MCF 10A (cell line): ENCODE data around the gene MS4A7. TPM values are rescaled to one million over a fixed set of nuclear protein-coding genes. Genes with fewer than 3 reads are reported as not detected.
A peak's percentile ranks its signal among the peaks of the same experiment; 100 is the strongest.

Source experiments
- BruUV-seq: library from RNA; stranded (reverse); fragments of 400-500 nt; replicated peaks from 2 replicates; lab custom pipeline; 2021; lab: Mats Ljungman, UMichigan
- CTCF ChIA-PET: fragments of 300-600 bp; sonication (Branson Sonifier 250); formaldehyde crosslinking; extraction: SDS; loops from one replicate; lab custom pipeline; 2021; ENCODE audit warnings: antibody characterized with exemption, inconsistent platforms; lab: Yijun Ruan, JAX
- POLR2A ChIA-PET: fragments of 300-600, 350-650 bp; sonication (Branson Sonifier 250); formaldehyde crosslinking; extraction: SDS; loops from one replicate; lab custom pipeline; 2020; ENCODE audit warnings: antibody characterized with exemption, inconsistent platforms; lab: Yijun Ruan, JAX
- DNase-seq: peaks from one replicate; pipeline ENCODE4 v3.0.0-alpha.2; 2018; ENCODE audit not compliant: unreplicated experiment
- H3K27ac Mint-ChIP-seq: one replicate; pipeline ENCODE4 v1.8.0; 2022; ENCODE audit warnings: mild to moderate bottlenecking, low read depth, mixed read lengths; ENCODE audit not compliant: unreplicated experiment
- H3K27me3 Mint-ChIP-seq: one replicate; pipeline ENCODE4 v1.8.0; 2022; ENCODE audit warnings: mixed read lengths; ENCODE audit not compliant: insufficient read depth, unreplicated experiment
- H3K36me3 Mint-ChIP-seq: one replicate; pipeline ENCODE4 v1.8.0; 2022; ENCODE audit warnings: mild to moderate bottlenecking, moderate library complexity, mixed read lengths; ENCODE audit not compliant: insufficient read depth, unreplicated experiment
- H3K4me1 Mint-ChIP-seq: one replicate; pipeline ENCODE4 v1.8.0; 2022; ENCODE audit warnings: mixed read lengths; ENCODE audit not compliant: insufficient read depth, unreplicated experiment
- H3K4me3 Mint-ChIP-seq: one replicate; pipeline ENCODE4 v1.8.0; 2022; ENCODE audit warnings: mild to moderate bottlenecking, moderate library complexity, mixed read lengths; ENCODE audit not compliant: unreplicated experiment
- H3K9me3 Mint-ChIP-seq: one replicate; pipeline ENCODE4 v1.8.0; 2022; ENCODE audit warnings: mixed read lengths; ENCODE audit not compliant: unreplicated experiment
- intact Hi-C: fragments of 100-400 bp; cut with micrococcal nuclease; formaldehyde crosslinking; loops from 2 replicates; pipeline ENCODE4 v1.14.1; 2022
- total RNA-seq: library from RNA; stranded (reverse); gene quantifications from 2 replicates; pipeline ENCODE4 v1.2.3, GENCODE V29; 2022
- TF ChIP-seq, protein P1 (sequence below): fragments of 200-600 bp; IDR thresholded peaks from one replicate; pipeline ENCODE4 v1.8.0; 2022; ENCODE audit warnings: antibody characterized with exemption, mild to moderate bottlenecking; ENCODE audit not compliant: unreplicated experiment

MS4A7 gene
- total RNA-seq, 1 experiment from 2014 or later = not detected

DNA sequence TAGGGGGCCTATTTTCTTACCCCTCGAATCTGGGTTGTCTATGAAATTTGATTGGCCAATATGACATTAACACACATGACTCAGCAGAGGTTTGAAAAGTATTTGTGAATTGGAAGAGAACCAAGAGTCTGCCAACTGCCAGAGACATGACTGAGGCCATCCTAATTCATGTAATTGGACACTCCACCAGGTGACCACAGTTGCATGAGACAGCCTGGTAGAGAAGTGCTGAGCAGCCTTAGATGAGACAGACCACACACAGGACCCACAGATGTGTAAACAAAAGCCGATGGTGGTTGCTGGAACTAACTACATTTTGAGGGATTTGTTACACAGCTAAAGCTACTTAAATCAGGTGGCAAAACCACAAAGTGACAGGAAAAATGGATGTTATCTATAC is 50.2 kb downstream of the MS4A7 start:
- TF ChIP-seq, protein P1, sequence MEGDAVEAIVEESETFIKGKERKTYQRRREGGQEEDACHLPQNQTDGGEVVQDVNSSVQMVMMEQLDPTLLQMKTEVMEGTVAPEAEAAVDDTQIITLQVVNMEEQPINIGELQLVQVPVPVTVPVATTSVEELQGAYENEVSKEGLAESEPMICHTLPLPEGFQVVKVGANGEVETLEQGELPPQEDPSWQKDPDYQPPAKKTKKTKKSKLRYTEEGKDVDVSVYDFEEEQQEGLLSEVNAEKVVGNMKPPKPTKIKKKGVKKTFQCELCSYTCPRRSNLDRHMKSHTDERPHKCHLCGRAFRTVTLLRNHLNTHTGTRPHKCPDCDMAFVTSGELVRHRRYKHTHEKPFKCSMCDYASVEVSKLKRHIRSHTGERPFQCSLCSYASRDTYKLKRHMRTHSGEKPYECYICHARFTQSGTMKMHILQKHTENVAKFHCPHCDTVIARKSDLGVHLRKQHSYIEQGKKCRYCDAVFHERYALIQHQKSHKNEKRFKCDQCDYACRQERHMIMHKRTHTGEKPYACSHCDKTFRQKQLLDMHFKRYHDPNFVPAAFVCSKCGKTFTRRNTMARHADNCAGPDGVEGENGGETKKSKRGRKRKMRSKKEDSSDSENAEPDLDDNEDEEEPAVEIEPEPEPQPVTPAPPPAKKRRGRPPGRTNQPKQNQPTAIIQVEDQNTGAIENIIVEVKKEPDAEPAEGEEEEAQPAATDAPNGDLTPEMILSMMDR = no peak
- no peak overlapping the region for H3K4me3 Mint-ChIP-seq

DNA sequence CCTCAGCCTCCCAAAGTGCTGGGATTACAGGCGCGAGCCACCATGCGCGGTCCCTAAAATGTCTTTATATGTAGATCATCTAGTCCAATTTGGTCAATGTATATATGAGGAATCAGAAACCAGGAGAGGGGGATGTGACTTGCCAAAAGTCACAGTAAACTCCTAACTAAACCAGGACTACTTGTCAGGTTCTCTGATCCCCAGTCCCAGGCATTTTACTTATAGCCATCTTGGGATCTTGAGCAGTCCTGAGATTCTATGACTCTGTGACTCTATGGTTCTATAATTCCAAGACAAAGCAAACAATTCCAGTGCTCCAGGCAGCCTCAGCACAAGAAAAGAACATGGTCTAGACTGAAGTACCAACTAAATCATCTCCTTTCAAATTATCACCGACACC is 50.9 kb downstream of the MS4A7 start, which contains the start of gene MS4A5:
Gene MS4A5 (plus strand): TSS at position 301 of the 400 bp plus-strand sequence. CDS start 103 bp downstream, outside the sequence.
- peaks cover 13% of the 10 kb centered on the region for H3K9me3 Mint-ChIP-seq
- H3K36me3 Mint-ChIP-seq = no peaks in the 10 kb centered on the region
- CTCF ChIA-PET = no interaction called here
- H3K27ac Mint-ChIP-seq = no peak within 1 kb of the TSS
- TF ChIP-seq, protein P1 = no peak
- no peak within 1 kb of the TSS for H3K4me3 Mint-ChIP-seq
- BruUV-seq = no TSS peak
- no peaks in the 10 kb centered on the region for H3K4me1 Mint-ChIP-seq
- POLR2A ChIA-PET = no interaction called here
- no peak for DNase-seq
- intact Hi-C loops = no loop called here
- peaks cover 12% of the 10 kb centered on the region for H3K27me3 Mint-ChIP-seq

More for the DNA sequence above, 50.2 kb downstream of the MS4A7 start:
- ChIA-PET POLR2A (no interaction called here), CTCF (no interaction called here)
- peak; percentile 70 for DNase-seq
- intact Hi-C loops = no loop called here
- Mint-ChIP-seq H3K9me3 (peaks cover 13% of the 10 kb centered on the region), H3K4me1 (no peaks in the 10 kb centered on the region), H3K27me3 (peaks cover 12% of the 10 kb centered on the region), H3K36me3 (no peaks in the 10 kb centered on the region), H3K27ac (no peak overlapping the region)
- BruUV-seq = no TSS peak

DNA sequence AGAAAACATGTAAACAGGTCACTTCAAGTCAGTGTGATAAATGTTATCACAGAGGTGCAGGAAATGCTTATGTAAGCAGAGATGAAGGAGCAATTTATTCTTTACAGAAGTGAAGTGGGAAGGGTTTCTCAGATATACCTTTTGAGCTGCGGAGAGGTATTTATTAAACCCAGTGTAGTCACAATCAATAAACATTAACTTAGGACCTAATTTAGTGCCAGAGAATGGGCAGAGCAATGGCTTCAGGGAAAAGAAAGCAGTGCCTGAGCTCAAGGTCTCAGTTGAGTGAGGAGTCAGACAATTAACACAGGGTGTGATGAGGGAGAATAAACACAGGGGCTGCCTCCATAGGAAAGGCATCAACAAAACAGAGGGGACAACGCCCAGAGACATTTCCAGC is 52.9 kb downstream of the MS4A7 start:
- BruUV-seq = no TSS peak
- Mint-ChIP-seq H3K4me3 (no peak overlapping the region), H3K27ac (no peak overlapping the region), H3K36me3 (no peaks in the 10 kb centered on the region), H3K27me3 (peaks cover 12% of the 10 kb centered on the region), H3K9me3 (peaks cover 13% of the 10 kb centered on the region), H3K4me1 (no peaks in the 10 kb centered on the region)
- ChIA-PET POLR2A (interaction anchor here (1.6 kb wide), 1 partner anchor 61 kb away, joined by 3 read pairs; no protein-coding TSS in a partner anchor), CTCF (interaction anchor here (0.6 to 0.7 kb wide), 3 partner anchors 14 to 752 kb away, joined by 3 to 4 read pairs (median 4); no protein-coding TSS in a partner anchor)
- intact Hi-C loops = no loop called here
- TF ChIP-seq, protein P1 = no peak
- no peak for DNase-seq

DNA sequence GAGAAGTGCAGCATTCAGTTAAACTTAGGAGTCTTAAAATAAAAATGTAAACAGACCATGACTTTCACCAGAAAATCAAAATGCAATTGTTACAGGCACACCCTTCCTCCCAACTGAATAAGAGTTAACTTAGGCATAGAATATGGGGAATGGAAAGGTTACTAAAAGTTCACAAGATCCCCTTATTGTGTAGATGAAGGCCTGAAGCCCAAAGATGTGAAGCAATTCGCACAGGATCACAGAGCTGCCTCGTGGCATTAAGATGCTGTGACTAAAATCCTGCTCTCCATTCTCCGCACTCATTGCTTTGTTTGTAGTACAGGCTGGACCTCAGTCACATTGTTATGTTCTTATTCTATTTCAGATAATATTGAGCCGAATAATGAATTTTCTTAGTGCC is 55.1 kb downstream of the MS4A7 start:
- DNase-seq = no peak
- intact Hi-C loops = no loop called here
- H3K27ac Mint-ChIP-seq = no peak overlapping the region
- POLR2A ChIA-PET = no interaction called here
- CTCF ChIA-PET = no interaction called here
- peaks cover 12% of the 10 kb centered on the region for H3K27me3 Mint-ChIP-seq
- peaks cover 13% of the 10 kb centered on the region for H3K9me3 Mint-ChIP-seq
- BruUV-seq = no TSS peak
- TF ChIP-seq, protein P1 = no peak
- H3K4me3 Mint-ChIP-seq = no peak overlapping the region
- no peaks in the 10 kb centered on the region for H3K4me1 Mint-ChIP-seq
- no peaks in the 10 kb centered on the region for H3K36me3 Mint-ChIP-seq

Other genes with a start within 250 kb of the MS4A7 start
- gene MS4A6A, start 195.4 kb upstream of the MS4A7 start, total RNA-seq = not detected in 2 replicates
- gene MS4A4E, start 135.4 kb upstream of the MS4A7 start, total RNA-seq = not detected in 2 replicates
- gene MS4A4A, start 97.9 kb upstream of the MS4A7 start, total RNA-seq = not detected in 2 replicates
- gene MS4A6E, start 51.3 kb upstream of the MS4A7 start, total RNA-seq = not detected in 2 replicates
- not detected in 2 replicates for gene MS4A14, start 17.9 kb downstream of the MS4A7 start, total RNA-seq
- not detected in 2 replicates for gene MS4A5, start 51.0 kb downstream of the MS4A7 start, total RNA-seq
- gene MS4A1, start 77.3 kb downstream of the MS4A7 start, total RNA-seq = not detected in 2 replicates
- gene MS4A12, start 114.2 kb downstream of the MS4A7 start, total RNA-seq = not detected in 2 replicates
- not detected in 2 replicates for gene MS4A13, start 136.9 kb downstream of the MS4A7 start, total RNA-seq